ENCODE data around the gene TNFRSF13B. TPM values are rescaled to one million over a fixed set of nuclear protein-coding genes. Genes with fewer than 3 reads are reported as not detected.
"Not testable (repeated sequence)": the region's sequence is repeated elsewhere in the genome, so short reads cannot be mapped to it uniquely, and the experiment has no call there.

The TNFRSF13B gene
- total RNA-seq, 1 donor from 2014 or later = not detected

- not testable (repeated sequence) for H3K9me3 Mint-ChIP-seq (ENCODE audit: low read depth); H3K4me3 Mint-ChIP-seq (ENCODE audit: unreplicated experiment); H3K27me3 Mint-ChIP-seq (ENCODE audit: low read depth); H3K36me3 Mint-ChIP-seq (ENCODE audit: low read depth); DNase-seq (ENCODE audit: low spot score)
- Mint-ChIP-seq H3K27ac (ENCODE audit: unreplicated experiment) (peak overlapping the region; percentile 45), H3K4me1 (ENCODE audit: low read depth) (peaks cover 12% of the 10 kb centered on the region)
Observed at GRCh38 chr17:17011043-17011907, 39.4 kb upstream of the TNFRSF13B start.

- not testable (repeated sequence) for H3K27ac Mint-ChIP-seq (ENCODE audit: unreplicated experiment); H3K36me3 Mint-ChIP-seq (ENCODE audit: low read depth); H3K27me3 Mint-ChIP-seq (ENCODE audit: low read depth); H3K9me3 Mint-ChIP-seq (ENCODE audit: low read depth); DNase-seq (ENCODE audit: low spot score); H3K4me3 Mint-ChIP-seq (ENCODE audit: unreplicated experiment)
- peaks cover 12% of the 10 kb centered on the region for H3K4me1 Mint-ChIP-seq (ENCODE audit: low read depth)
Observed at GRCh38 chr17:17010545-17011034, 38.7 kb upstream of the TNFRSF13B start.

DNA sequence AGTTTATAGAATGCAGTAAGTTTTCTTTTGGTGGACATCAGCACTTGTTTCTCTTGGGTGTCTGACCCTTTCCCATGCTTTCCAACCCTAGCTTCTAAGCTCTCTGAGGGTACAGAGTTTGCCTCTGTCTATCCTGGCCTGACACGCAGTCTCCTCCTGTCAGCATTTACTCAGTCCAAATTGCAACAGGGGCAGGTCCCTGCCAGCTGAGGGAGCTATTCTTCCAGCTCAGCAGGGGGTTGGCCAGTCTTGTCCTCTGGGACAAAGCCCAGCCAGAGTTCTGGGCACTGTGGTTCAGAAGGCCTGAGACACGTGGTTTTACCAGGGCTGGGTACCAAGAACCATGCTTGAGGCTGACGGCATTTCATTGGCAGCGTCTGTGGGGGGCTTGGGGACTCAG lies 38.1 kb upstream of the TNFRSF13B start:
- TF ChIP-seq, protein P1, sequence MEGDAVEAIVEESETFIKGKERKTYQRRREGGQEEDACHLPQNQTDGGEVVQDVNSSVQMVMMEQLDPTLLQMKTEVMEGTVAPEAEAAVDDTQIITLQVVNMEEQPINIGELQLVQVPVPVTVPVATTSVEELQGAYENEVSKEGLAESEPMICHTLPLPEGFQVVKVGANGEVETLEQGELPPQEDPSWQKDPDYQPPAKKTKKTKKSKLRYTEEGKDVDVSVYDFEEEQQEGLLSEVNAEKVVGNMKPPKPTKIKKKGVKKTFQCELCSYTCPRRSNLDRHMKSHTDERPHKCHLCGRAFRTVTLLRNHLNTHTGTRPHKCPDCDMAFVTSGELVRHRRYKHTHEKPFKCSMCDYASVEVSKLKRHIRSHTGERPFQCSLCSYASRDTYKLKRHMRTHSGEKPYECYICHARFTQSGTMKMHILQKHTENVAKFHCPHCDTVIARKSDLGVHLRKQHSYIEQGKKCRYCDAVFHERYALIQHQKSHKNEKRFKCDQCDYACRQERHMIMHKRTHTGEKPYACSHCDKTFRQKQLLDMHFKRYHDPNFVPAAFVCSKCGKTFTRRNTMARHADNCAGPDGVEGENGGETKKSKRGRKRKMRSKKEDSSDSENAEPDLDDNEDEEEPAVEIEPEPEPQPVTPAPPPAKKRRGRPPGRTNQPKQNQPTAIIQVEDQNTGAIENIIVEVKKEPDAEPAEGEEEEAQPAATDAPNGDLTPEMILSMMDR (IDR thresholded peaks at IDR 0.05) = peak; percentile 49
- H3K9me3 Mint-ChIP-seq (ENCODE audit: low read depth); H3K36me3 Mint-ChIP-seq (ENCODE audit: low read depth); H3K27me3 Mint-ChIP-seq (ENCODE audit: low read depth); H3K4me3 Mint-ChIP-seq (ENCODE audit: unreplicated experiment); DNase-seq (ENCODE audit: low spot score): not testable (repeated sequence)
- Mint-ChIP-seq H3K4me1 (ENCODE audit: low read depth) (peaks cover 18% of the 10 kb centered on the region), H3K27ac (ENCODE audit: unreplicated experiment) (peak overlapping the region; percentile 54)

DNA sequence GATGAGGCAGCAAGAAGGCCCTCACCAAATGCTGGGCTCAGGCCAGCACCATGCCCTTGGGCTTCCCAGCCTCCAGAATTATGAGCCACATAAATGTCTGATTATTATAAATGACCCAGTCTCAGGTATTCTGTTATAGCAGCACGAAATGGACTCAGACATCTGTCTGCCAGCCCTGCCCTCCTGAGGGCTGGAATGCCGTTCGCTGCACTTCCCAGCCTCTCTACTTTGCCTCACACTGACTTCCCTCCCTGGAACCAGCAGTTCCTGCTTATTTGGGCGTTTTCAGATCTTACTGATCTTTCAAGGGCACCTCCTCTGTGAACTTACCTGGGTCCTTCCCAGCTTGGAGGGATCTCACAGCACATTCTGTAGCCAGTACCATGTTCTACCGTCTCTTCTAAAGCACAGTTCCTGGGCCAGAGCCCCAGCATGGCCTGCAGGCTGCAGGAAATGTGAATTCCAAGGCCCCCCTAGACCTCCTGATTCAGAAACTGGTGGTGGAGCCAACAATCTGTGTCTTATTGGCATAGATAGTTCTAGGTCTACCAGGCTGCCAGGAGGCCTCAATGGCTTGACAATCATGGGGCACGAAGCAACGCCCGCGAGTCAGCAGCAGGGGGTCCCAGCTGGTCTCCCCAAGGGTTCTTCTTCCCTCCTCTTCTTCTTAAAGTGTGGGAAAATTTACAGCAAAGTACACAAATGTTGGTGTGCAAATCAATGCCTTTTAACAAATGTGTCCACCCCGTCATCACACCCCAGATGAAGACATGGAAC lies 36.9 kb upstream of the TNFRSF13B start:
- not testable (repeated sequence) for H3K27ac Mint-ChIP-seq (ENCODE audit: unreplicated experiment); H3K4me3 Mint-ChIP-seq (ENCODE audit: unreplicated experiment); H3K36me3 Mint-ChIP-seq (ENCODE audit: low read depth); H3K9me3 Mint-ChIP-seq (ENCODE audit: low read depth); DNase-seq (ENCODE audit: low spot score); H3K27me3 Mint-ChIP-seq (ENCODE audit: low read depth)
- peaks cover 29% of the 10 kb centered on the region for H3K4me1 Mint-ChIP-seq (ENCODE audit: low read depth)

DNA sequence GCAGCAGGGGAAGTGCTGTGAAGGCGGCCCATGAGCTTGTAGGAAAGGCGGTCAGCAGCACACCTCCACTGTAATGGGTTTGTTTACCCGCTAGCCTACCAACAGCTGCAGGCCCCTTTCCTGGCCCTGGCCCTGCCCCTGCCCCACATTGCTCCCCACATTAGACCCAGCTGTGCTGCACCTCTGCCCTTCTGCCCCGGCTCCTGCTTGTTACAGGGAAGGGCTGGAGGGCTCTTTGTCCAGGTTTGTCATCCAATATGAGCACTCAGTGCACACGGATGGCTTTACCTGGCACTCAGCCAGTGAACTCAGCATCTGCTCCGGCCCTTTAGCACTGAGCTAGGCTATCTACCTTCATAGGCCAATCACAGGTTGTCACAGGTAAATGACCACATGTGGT lies 36.0 kb upstream of the TNFRSF13B start:
- DNase-seq (ENCODE audit: low spot score); H3K27ac Mint-ChIP-seq (ENCODE audit: unreplicated experiment); H3K4me3 Mint-ChIP-seq (ENCODE audit: unreplicated experiment); H3K27me3 Mint-ChIP-seq (ENCODE audit: low read depth); H3K36me3 Mint-ChIP-seq (ENCODE audit: low read depth); H3K9me3 Mint-ChIP-seq (ENCODE audit: low read depth): not testable (repeated sequence)
- peaks cover 30% of the 10 kb centered on the region for H3K4me1 Mint-ChIP-seq (ENCODE audit: low read depth)

- DNase-seq (ENCODE audit: low spot score); H3K36me3 Mint-ChIP-seq (ENCODE audit: low read depth); H3K27ac Mint-ChIP-seq (ENCODE audit: unreplicated experiment); H3K9me3 Mint-ChIP-seq (ENCODE audit: low read depth); H3K4me3 Mint-ChIP-seq (ENCODE audit: unreplicated experiment); H3K27me3 Mint-ChIP-seq (ENCODE audit: low read depth): not testable (repeated sequence)
- peaks cover 34% of the 10 kb centered on the region for H3K4me1 Mint-ChIP-seq (ENCODE audit: low read depth)
Observed at GRCh38 chr17:17004997-17005614, 33.2 kb upstream of the TNFRSF13B start.

DNA sequence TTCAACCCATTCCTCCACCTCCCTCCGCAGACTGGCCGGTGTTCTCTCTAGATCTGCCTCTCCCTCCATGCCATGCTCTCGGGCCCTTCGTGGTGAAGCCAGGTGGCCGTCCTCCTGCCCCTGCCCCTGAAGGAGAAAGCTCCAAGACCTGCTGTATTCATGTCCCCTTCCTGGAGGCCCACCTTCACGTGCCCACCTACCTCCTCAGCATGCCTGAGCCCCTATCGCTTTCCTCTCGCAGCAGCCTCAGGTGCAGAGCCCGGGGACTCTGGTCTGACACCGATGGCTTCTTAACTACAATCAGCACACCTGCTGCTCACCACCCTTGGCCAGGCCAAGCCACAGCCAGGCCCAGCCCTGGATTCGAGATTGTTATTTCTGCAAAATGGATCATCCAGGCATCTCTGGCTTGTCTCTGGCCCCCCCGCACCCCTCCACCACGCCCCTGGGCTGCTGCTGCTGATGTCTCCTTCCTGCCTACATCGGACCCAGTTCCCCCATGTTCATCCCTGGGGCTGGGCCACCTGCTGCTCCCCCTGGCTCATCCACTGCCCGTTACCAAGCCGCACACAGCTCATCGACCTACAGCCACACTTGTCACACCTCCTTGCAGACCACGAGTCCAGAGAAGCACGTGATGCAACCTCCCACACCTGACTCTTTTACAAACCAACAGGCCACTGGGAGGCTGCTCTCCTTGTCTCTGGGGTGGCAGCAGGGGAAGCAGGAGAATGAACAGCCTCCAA lies 32.5 kb upstream of the TNFRSF13B start:
- no peaks in the 10 kb centered on the region for H3K9me3 Mint-ChIP-seq (ENCODE audit: low read depth)
- no peaks in the 10 kb centered on the region for H3K27me3 Mint-ChIP-seq (ENCODE audit: low read depth)
- DNase-seq (ENCODE audit: low spot score) = no peak
- TF ChIP-seq, protein P1 (IDR thresholded peaks at IDR 0.05) = no peak
- no peak overlapping the region for H3K4me3 Mint-ChIP-seq (ENCODE audit: unreplicated experiment)
- H3K36me3 Mint-ChIP-seq (ENCODE audit: low read depth) = no peaks in the 10 kb centered on the region
- H3K4me1 Mint-ChIP-seq (ENCODE audit: low read depth) = peaks cover 28% of the 10 kb centered on the region
- H3K27ac Mint-ChIP-seq (ENCODE audit: unreplicated experiment) = no peak overlapping the region

DNA sequence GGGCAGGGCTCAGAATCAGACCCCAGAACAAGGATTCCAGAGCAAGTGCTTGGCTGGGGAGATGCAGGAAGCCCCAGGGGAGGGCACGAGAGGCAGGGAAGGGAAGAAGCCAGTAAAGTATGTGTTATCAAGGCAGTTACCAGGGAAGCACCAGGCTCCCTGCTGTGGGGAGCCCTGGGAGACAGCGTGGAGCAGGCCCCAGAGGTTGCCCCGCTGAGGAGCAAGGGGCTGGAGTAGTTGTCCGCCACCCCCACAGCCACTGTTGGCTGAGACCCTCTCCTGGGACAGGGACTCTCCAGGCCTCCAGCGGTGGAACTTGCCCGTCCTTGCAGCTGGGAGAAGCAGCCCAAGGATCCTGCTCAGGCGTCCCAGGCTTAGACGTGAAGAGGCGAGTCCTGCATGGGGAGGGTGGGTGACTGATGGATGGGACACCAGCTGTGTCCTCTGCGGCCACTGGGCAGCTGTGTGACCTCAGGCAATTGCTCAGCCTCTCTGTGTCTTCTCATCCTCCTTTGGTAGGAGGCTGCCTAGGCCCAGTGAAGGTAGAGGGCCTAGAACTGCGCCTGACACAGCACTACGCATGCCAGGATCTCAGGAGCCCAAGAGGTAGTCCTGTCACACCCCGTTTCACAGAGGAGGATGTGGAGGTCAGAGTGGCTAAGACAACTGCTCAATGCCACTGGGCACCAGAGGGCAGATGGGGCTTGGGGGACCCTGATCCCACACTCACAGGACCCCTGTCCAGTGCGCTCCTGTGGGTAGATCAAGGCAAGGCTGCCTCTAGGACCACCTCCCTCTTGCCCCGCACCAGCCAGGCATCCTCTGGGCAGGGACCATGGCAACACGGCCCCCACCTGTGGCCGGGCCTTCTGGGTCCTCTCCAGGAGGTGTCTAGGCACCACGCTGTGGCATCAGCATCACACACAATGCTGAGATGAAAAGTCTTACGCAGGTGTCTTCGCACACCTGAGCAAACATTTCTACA lies 31.1 kb upstream of the TNFRSF13B start:
- H3K4me1 Mint-ChIP-seq (ENCODE audit: low read depth) = peaks cover 25% of the 10 kb centered on the region
- H3K36me3 Mint-ChIP-seq (ENCODE audit: low read depth); H3K27me3 Mint-ChIP-seq (ENCODE audit: low read depth); DNase-seq (ENCODE audit: low spot score); H3K9me3 Mint-ChIP-seq (ENCODE audit: low read depth); H3K4me3 Mint-ChIP-seq (ENCODE audit: unreplicated experiment); H3K27ac Mint-ChIP-seq (ENCODE audit: unreplicated experiment): not testable (repeated sequence)
